C1 segment of cervical spinal cord (tissue), 14 donors: ENCODE data around the gene CSK.
"Not testable (repeated sequence)": the region's sequence is repeated elsewhere in the genome, so short reads cannot be mapped to it uniquely, and the experiment has no call there.

Experiments
- DNase-seq, 14 donors: peaks; one replicate each; lab custom pipeline; 2025; lab: John Stamatoyannopoulos, UW

CSK gene

GRCh38 chr15:74770211-74770903, 11.5 kb upstream of the CSK start:
- no peak for DNase-seq

DNA sequence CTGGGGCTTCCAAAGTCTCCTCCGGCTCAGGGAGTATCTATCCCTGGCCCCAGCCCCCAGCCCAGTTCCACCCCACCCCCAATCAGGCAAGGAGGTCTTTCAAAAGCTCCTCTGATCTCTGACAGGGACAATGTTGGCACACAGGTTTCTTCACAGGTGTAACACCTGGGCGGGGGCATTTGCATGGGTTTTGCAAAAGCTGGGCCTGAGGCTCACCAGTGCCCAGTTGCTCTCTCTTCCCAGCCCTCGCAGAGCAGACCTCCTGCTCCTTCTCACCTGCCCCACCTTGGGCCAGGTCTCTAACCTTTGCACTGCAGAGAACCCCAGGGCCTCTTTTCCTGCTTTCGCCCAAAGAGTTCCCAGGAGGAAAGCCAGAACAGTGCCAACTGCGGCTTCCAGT, 8.6 kb upstream of the CSK start:
- DNase-seq = no peak

- DNase-seq = peak in 3 of 14 donors; percentile 11 to 38 (median 18)
These were observed 8.1 kb upstream of the CSK start for GRCh38 chr15:74773731-74774252.

GRCh38 chr15:74775132-74775562, 6.7 kb upstream of the CSK start:
- peak in 1 of 14 donors; percentile 11 for DNase-seq

DNA sequence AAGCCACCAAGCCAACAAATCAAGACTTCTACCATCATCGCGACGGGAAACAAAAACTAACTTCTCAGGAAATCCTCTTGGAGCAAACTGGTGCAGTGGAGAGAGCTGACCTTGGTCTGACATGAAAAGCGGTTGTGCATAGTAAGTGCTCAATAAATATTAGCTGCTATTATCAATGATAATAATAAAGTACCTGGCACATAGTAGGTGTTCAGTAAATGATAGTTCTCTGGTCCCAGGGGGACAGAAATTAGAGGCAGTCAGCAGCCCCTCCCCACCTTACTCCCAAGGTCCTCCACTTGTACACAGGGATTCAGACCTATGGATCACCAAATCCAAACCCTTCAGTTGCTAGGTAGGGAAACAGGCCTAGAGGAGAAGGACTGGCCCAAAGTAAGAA, 6.0 kb upstream of the CSK start:
- no peak for DNase-seq

GRCh38 chr15:74776821-74777768, 4.8 kb upstream of the CSK start:
- DNase-seq = peak in 5 of 14 donors; percentile 25 to 69 (median 52)

DNA sequence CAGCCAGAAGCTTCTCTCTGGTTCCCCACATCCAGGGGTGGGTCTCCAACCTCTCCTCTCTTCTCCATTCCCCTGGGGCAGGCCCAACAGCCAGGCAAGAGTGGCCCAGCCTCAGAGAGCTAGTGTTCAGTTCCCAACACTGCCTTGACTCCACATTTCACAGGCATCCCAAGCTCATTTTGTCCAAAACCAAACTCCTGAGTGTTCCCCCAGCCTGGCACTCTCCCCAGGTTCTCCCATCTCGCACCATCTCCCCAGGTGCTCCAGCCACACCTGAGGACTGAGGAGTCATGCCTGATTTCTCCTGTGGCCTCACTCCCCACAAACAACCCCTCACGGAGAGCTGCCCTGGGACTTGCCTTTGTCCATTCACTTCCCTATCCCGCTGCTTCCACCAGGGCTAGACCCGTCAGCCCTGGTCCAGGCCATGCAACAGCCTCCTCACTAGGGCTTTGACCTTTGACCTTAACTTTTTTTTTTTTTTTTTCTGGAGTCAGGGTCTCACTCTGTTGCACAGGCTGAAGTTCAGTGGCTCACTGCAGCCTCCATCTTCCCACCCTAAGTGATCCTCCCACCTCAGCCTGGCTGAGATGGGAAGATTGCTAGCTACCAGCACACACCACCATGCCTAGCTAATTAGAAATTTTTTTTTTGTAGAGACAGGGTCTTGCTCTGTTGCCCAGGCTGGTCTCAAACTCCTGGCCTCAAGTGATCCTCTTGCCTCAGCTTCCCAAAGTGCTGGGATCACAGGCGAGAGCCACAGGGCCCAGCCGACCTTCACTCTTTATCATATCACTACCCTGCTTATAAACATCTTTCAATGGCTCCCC, 3.9 kb upstream of the CSK start:
- no peak for DNase-seq

GRCh38 chr15:74778599-74778970, 3.3 kb upstream of the CSK start:
- no peak for DNase-seq

DNA sequence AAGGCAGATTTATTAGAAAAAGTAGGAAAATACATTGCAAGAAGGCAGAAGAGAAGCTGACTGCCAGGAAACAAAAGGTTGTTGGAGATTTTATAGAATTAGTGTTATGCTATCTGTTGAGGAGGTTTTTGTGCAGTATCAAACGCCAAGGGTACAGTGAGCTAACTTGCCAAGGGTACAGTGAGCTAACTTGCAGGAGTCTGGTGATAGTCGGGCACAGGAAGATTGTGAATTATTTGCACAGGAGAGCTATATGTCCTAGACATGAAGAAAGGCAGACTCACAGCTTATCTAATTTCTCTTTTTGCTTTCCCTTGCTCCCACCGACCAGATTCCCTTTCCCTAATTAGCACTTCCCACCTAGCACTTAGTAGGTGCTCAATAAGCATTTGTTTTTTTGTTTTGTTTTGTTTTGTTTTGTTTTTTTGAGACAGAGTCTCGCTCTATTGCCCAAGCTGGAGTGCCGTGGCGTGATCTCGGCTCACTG, 2.7 kb upstream of the CSK start:
- DNase-seq = no peak

DNA sequence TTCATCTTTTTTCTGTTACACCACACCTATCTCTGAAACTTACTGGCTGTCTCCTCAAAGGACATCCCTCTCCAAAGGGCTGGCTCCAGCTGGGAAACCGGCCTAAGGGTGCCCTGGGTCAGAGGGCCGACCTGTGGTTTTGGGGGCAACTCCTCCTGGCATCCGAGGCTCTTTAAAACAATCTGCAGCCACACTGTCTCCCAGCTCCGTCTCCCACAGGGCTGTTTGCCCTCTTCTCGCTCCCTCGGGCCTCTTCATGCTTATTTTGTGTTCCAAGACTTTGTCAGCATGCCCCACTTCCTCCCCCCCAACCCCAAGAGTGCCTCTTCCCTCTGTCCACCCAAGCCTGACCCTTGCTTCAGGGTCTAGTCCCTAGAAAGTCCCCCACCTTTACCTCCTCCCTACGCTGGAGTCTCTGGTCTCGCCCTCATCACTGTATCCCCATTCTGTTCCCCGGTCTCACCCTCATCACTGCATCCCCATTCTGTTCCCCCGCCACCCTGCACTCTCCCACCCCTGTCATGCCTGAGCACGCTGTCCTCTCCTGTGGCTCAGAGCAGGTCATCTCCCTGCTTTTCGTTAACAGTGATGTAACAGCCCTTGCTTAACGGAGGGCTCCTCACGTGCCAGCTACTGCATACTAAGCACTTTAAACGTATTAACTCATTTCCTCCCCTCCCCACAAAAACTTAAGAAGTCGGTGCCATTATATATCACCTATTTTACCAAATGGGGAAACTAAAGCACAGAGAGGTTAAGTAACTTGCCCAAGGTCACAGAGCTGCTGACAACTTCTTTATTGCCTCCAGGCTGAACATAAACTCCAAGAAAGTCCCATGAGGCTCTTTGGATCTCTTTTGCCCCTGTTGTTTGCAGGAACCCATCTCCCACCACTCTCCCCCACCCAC, 1.1 kb upstream of the CSK start:
- DNase-seq = no peak

DNA sequence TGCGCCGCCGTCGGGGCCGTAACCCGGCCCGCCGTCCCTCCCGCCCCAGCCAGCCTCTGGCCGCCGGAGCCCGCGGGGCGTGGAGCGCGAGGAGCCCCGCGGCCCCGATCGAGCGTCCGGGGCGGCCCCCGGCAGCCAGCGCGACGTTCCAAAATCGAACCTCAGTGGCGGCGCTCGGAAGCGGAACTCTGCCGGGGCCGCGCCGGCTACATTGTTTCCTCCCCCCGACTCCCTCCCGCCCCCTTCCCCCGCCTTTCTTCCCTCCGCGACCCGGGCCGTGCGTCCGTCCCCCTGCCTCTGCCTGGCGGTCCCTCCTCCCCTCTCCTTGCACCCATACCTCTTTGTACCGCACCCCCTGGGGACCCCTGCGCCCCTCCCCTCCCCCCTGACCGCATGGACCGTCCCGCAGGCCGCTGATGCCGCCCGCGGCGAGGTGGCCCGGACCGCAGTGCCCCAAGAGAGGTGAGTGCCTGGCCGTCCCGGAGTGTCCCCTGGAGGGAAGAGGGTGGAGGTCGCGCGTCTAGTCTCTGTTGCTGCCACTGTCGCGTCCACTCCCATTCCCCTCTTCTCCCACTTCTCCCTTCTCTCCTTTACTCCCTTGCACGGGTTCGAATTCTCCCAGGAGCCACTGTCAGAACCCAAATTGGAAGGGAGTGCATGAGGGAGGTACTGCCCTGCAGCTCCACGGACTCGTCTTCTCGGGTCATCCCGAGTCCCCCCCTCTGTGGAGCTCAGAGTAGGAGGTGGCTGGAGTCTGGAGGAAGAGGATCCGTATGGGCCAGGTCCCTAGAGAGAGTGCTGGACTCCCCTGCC, 585 bp downstream of the CSK start:
- DNase-seq = peak in 4 of 14 donors; percentile 25 to 73 (median 58)

GRCh38 chr15:74783072-74783807, 1.4 kb downstream of the CSK start:
- DNase-seq = peak in 4 of 14 donors; percentile 31 to 62 (median 48)

DNA sequence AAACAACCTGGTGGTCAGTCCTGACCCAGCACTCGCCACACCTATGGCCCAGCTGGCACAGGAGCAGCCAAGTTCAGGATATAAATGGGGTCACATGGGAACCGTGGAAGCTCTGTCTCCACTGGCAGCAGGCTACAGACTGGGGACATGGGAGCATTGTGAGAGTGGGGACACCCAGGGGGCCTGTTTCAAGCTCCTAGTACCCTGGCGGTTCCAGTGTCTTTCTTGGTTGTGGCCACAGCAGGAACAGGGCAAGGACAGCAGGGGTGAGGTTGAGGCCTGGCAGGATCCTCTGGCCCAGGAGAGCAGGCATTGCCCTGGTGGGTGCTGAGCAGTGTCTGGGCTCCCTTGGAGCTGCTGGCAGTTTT, 1.9 kb downstream of the CSK start:
- peak in 4 of 14 donors; percentile 36 to 62 (median 56) for DNase-seq

- DNase-seq = no peak
These were observed 2.7 kb downstream of the CSK start for GRCh38 chr15:74784426-74785193.

- DNase-seq = no peak
These were observed 3.5 kb downstream of the CSK start for GRCh38 chr15:74785194-74786032.

- DNase-seq = not testable (repeated sequence)
These were observed 4.2 kb downstream of the CSK start for GRCh38 chr15:74786081-74786480.

DNA sequence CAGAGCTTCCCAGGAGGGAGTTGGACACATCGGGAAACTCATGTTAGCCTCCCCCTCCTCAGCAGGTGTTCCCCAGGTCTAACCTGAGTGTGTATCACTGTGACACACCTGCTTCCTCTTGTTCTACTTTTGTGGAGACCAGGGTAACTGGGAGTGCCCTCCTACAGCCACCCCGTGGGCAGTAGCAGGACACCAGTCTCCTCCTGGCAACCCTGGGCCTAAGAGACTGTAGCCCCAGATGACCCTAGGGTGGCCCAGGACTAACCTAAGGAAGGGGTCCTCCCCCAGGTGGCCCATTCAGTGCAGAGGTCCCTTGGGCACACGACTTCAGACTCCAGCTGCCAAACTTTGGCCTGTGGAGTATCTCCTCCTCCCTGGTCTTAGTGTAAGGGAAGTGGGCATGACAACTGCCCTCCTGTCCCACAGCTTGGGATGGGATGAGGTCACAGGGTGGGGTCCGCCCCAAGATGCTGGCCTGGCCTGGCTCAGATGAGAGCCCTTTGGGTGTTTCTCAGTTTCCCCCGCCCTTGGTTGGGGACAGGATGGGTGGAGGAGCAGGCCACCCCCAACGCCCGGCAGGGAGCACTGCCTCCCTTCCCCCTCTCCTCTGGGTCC, 4.8 kb downstream of the CSK start:
- DNase-seq = no peak
